NCI-H748 (cell line): ENCODE measurements around the gene MIA2.
A peak's percentile ranks its signal among the peaks of the same experiment; 100 is the strongest.
"Not testable (repeated sequence)": the region's sequence is repeated elsewhere in the genome, so short reads cannot be mapped to it uniquely, and the experiment has no call there.

Experiments
- DNase-seq: peaks from one replicate; lab custom pipeline; 2025; ENCODE audit not compliant: unreplicated experiment; lab: John Stamatoyannopoulos, UW

MIA2 gene

GRCh38 chr14:39266525-39266870, 32.8 kb downstream of the MIA2 start:
- DNase-seq, result no peak

GRCh38 chr14:39266871-39267607, 33.3 kb downstream of the MIA2 start:
- DNase-seq, result peak; percentile 93

- no peak for DNase-seq
Observed at GRCh38 chr14:39267608-39268005, 33.9 kb downstream of the MIA2 start.

- DNase-seq, result peak; percentile 58
Observed at GRCh38 chr14:39268393-39268792, 34.7 kb downstream of the MIA2 start.

- DNase-seq, result no peak
Observed at GRCh38 chr14:39272918-39273317, 39.2 kb downstream of the MIA2 start.

- no peak for DNase-seq
Observed at GRCh38 chr14:39275395-39275794, 41.7 kb downstream of the MIA2 start.

- no peak for DNase-seq
Observed at GRCh38 chr14:39276005-39276404, 42.3 kb downstream of the MIA2 start.

- DNase-seq, result no peak
Observed at GRCh38 chr14:39276579-39277114, 42.9 kb downstream of the MIA2 start.

GRCh38 chr14:39279515-39279914, 45.8 kb downstream of the MIA2 start:
- DNase-seq, result no peak

GRCh38 chr14:39280678-39281077, 47.0 kb downstream of the MIA2 start:
- not testable (repeated sequence) for DNase-seq

GRCh38 chr14:39289523-39289922, 55.8 kb downstream of the MIA2 start:
- no peak for DNase-seq

GRCh38 chr14:39291701-39292100, 58.0 kb downstream of the MIA2 start:
- no peak for DNase-seq

GRCh38 chr14:39293629-39294028, 59.9 kb downstream of the MIA2 start:
- no peak for DNase-seq

- DNase-seq, result not testable (repeated sequence)
Observed at GRCh38 chr14:39300389-39300788, 66.7 kb downstream of the MIA2 start.

GRCh38 chr14:39302124-39302810, 68.6 kb downstream of the MIA2 start:
- DNase-seq, result no peak

- DNase-seq, result no peak
Observed at GRCh38 chr14:39303115-39303514, 69.4 kb downstream of the MIA2 start.

- DNase-seq, result no peak
Observed at GRCh38 chr14:39307815-39308214, 74.1 kb downstream of the MIA2 start.

GRCh38 chr14:39310051-39310450, 76.3 kb downstream of the MIA2 start:
- no peak for DNase-seq

GRCh38 chr14:39315859-39316444, 82.2 kb downstream of the MIA2 start:
- peak; percentile 40 for DNase-seq

- DNase-seq, result no peak
Observed at GRCh38 chr14:39316830-39317553, 83.3 kb downstream of the MIA2 start.

- no peak for DNase-seq
Observed at GRCh38 chr14:39318574-39318973, 84.9 kb downstream of the MIA2 start.
